GM12892 (cell line): ENCODE measurements around the gene DUSP28.

ENCODE experiments used
- POLR2A ChIP-seq: IDR thresholded peaks from 2 replicates; pipeline ENCODE4 v1.6.1; 2011; ENCODE audit warnings: low read depth, low read length, control low read depth
- POLR2AphosphoS5 ChIP-seq: IDR thresholded peaks from 2 replicates; pipeline ENCODE4 v1.6.1; 2011; ENCODE audit warnings: low read depth, low read length, control low read depth
- TAF1 ChIP-seq: IDR thresholded peaks from 2 replicates; pipeline ENCODE4 v1.6.1; 2011; ENCODE audit warnings: low read depth, mild to moderate bottlenecking, control low read depth, low read length, borderline replicate concordance

GRCh38 chr2:240593026-240593702, 33.0 kb downstream of the DUSP28 start:
- TF ChIP-seq POLR2AphosphoS5 = no peak
- no peak for TF ChIP-seq TAF1
- no peak for TF ChIP-seq POLR2A
